Ishikawa (cell line): ENCODE results near the gene NDRG4.

Source experiments
- CEBPB ChIP-seq: IDR thresholded peaks from 2 replicates; pipeline ENCODE4 v1.6.1; 2012
- CREB1 ChIP-seq: IDR thresholded peaks from 2 replicates; pipeline ENCODE4 v1.6.1; 2012; ENCODE audit warnings: low read depth
- EGR1 ChIP-seq: IDR thresholded peaks from 2 replicates; pipeline ENCODE4 v1.6.1; 2012
- EP300 ChIP-seq: IDR thresholded peaks from 2 replicates; pipeline ENCODE4 v1.6.1; 2012; ENCODE audit warnings: borderline replicate concordance
- FOXM1 ChIP-seq: IDR thresholded peaks from 2 replicates; pipeline ENCODE4 v1.6.1; 2012; ENCODE audit warnings: low read depth, borderline replicate concordance
- NFIC ChIP-seq: IDR thresholded peaks from 2 replicates; pipeline ENCODE4 v1.6.1; 2012
- RAD21 ChIP-seq: IDR thresholded peaks from 2 replicates; pipeline ENCODE4 v1.6.1; 2012; ENCODE audit warnings: low read depth
- REST ChIP-seq: IDR thresholded peaks from 2 replicates; pipeline ENCODE4 v1.6.1; 2012; ENCODE audit warnings: low read depth, mild to moderate bottlenecking
- TAF1 ChIP-seq: IDR thresholded peaks from 2 replicates; pipeline ENCODE4 v1.6.1; 2012; ENCODE audit warnings: low read depth, mild to moderate bottlenecking
- TCF12 ChIP-seq: IDR thresholded peaks from 2 replicates; pipeline ENCODE4 v1.6.1; 2012; ENCODE audit warnings: low read depth
- TEAD4 ChIP-seq: IDR thresholded peaks from 2 replicates; pipeline ENCODE4 v1.6.1; 2012
- USF1 ChIP-seq: IDR thresholded peaks from 2 replicates; pipeline ENCODE4 v1.6.1; 2012
- YY1 ChIP-seq: IDR thresholded peaks from 2 replicates; pipeline ENCODE4 v1.6.1; 2012; ENCODE audit warnings: low read depth
- ZBTB7A ChIP-seq: IDR thresholded peaks from 2 replicates; pipeline ENCODE4 v1.6.1; 2012; ENCODE audit warnings: low read depth
- TF ChIP-seq, protein P1 (sequence below): IDR thresholded peaks from 2 replicates; pipeline ENCODE4 v1.6.1; 2012

NDRG4 gene

GRCh38 chr16:58507963-58508670 lies 8.2 kb downstream of the NDRG4 start:
- TF ChIP-seq CREB1, result no peak

DNA sequence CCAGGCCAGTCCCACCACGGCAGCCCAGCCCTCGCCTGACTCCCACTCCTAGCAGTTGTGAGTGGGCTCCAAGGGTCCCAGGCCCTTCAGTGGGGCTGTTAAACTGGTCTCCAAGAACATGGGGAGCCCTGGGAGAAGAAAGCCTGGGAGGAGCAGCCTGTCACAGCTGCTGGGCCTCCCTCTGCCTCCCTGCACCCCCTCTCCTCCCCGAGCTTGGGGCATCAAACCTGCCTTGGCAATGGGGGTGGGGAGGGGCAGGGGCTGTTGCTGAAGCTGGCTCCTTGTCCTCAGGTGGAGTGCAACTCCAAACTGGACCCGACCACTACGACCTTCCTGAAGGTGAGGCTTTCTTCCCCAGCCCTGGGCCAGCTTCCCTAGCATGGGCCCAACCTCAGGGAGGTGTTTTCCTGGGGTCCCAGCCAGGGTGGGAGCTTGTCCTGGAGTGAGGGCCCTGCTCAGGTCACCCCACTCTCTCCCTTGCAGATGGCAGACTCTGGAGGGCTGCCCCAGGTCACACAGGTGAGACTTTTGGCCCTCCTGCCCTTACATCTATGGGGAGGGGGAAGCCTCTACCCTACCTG lies 8.8 kb downstream of the NDRG4 start:
- TF ChIP-seq, protein P1, sequence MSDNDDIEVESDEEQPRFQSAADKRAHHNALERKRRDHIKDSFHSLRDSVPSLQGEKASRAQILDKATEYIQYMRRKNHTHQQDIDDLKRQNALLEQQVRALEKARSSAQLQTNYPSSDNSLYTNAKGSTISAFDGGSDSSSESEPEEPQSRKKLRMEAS, result no peak
- no peak for TF ChIP-seq REST
- TF ChIP-seq YY1, result no peak
- TF ChIP-seq FOXM1, result no peak
- no peak for TF ChIP-seq TCF12
- no peak for TF ChIP-seq RAD21
- no peak for TF ChIP-seq TEAD4
- no peak for TF ChIP-seq NFIC
- TF ChIP-seq ZBTB7A, result no peak
- no peak for TF ChIP-seq CREB1
- TF ChIP-seq USF1, result no peak
- no peak for TF ChIP-seq EP300
- no peak for TF ChIP-seq EGR1
- TF ChIP-seq TAF1, result no peak
- TF ChIP-seq CEBPB, result no peak

- TF ChIP-seq USF1 (no peak), REST (no peak), EP300 (no peak), RAD21 (no peak), YY1 (no peak), TAF1 (no peak), ZBTB7A (no peak), EGR1 (no peak), FOXM1 (no peak), CEBPB (no peak), TCF12 (no peak)
These were observed 9.5 kb downstream of the NDRG4 start for GRCh38 chr16:58509256-58510096.

DNA sequence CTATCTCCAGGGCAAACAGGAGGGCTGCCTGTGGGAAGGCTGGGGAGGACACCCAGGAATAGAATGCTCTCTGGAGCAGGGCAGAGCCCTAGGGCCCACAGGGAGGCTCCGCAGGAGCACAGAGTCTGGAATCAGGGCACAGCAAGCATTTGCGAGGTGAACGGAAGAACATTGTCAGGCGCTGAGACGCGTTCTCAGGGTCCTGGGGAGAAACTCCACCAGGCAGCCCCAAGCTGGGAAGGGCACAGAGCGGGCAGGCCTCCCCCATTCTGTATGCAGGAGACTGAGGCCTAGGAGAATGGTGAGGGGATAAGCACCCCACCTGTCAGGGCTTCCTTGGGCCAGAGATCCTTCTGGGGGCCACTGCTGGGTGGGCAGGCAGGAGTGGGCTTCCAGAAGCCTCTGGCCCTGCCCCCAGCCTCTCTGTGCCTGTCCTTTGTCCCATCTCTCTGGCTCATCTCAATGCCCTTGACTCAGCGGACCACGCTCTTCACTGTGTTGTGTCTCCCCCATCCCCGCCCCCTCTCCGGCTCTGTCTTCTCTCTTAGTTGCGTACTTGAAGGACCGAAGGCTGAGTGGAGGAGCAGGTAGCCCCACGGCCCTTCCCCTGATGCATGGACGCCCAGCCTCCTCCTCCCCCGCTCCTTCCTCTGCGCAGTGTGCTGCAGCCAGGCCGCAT lies 10.3 kb downstream of the NDRG4 start:
- no peak for TF ChIP-seq REST
- no peak for TF ChIP-seq ZBTB7A
- no peak for TF ChIP-seq FOXM1
- no peak for TF ChIP-seq RAD21
- TF ChIP-seq NFIC, result no peak
- TF ChIP-seq USF1, result no peak
- no peak for TF ChIP-seq TAF1
- TF ChIP-seq, protein P1, result no peak
- TF ChIP-seq EP300, result no peak
- no peak for TF ChIP-seq CEBPB
- no peak for TF ChIP-seq TEAD4
- no peak for TF ChIP-seq YY1
- TF ChIP-seq CREB1, result no peak
- no peak for TF ChIP-seq TCF12
- no peak for TF ChIP-seq EGR1
